Measurements from ENCODE around the gene CLCF1.

CLCF1 gene

DNA sequence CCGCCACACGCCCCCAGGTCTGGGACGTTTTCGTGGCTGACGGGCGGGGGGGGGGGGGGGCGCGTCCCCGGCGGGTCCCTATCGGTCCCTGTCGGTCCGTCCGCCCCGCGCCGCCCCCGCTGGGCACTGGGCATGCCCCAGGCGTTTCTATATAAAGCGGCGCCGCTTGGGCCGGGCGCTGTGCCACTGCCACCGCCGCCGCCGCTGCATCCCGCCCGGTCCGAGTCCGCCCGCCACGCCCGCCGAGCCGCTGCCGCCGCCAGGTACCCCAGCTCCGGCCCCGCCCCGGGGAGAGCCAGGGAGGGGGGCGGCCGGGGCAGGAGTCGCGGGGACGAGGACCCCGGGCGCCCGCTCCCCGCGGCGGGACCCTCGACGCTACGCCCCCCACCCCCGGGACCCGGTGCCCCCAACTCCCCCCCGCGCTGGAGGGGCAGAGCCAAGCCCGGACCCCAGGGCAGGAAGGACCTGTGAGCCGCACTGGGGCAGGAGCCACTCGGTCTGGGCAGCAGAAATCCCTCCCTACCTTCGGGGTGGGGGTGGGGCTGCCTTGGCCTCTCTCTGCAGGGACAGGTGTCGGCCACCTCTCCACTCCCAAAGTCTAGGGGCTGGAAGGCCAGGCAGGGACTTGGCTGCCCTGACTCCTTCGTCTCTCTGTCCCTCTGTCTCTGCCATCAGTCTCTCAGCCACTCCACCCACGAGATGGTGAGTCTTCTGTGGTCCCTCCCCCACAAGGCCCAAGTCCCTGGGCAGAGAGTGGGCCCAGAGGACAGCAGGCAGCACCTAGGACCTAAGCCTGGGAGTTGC lies 42.3 kb upstream of the CLCF1 start, which contains the start of gene CARNS1:
TSS of gene CARNS1 (plus strand) at position 178 of the 804 bp plus-strand sequence. CDS start at position 700, 522 bp downstream.
- no peaks in the 10 kb centered on the region for H3K27me3 ChIP-seq (ENCODE audit: insufficient read depth, low read depth, severe bottlenecking)
- peak; percentile 44 for DNase-seq
- no peak within 1 kb of the TSS for H3K27ac ChIP-seq
- TF ChIP-seq, protein P1, sequence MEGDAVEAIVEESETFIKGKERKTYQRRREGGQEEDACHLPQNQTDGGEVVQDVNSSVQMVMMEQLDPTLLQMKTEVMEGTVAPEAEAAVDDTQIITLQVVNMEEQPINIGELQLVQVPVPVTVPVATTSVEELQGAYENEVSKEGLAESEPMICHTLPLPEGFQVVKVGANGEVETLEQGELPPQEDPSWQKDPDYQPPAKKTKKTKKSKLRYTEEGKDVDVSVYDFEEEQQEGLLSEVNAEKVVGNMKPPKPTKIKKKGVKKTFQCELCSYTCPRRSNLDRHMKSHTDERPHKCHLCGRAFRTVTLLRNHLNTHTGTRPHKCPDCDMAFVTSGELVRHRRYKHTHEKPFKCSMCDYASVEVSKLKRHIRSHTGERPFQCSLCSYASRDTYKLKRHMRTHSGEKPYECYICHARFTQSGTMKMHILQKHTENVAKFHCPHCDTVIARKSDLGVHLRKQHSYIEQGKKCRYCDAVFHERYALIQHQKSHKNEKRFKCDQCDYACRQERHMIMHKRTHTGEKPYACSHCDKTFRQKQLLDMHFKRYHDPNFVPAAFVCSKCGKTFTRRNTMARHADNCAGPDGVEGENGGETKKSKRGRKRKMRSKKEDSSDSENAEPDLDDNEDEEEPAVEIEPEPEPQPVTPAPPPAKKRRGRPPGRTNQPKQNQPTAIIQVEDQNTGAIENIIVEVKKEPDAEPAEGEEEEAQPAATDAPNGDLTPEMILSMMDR (IDR thresholded peaks at IDR 0.05; ENCODE audit: low read depth, low read length) = no peak
- H3K4me3 ChIP-seq (ENCODE audit: low read depth, low read length) = peak within 1 kb of the TSS; percentile 13
- no peaks in the 10 kb centered on the region for H3K9me3 ChIP-seq (ENCODE audit: severe bottlenecking)
- no peaks in the 10 kb centered on the region for H3K36me3 ChIP-seq

GRCh38 chr11:67413266-67413849 lies 40.0 kb upstream of the CLCF1 start:
- no peaks in the 10 kb centered on the region for H3K9me3 ChIP-seq (ENCODE audit: severe bottlenecking)
- H3K27ac ChIP-seq = no peak overlapping the region; the same call in 1 of the 2 replicates
- DNase-seq = no peak
- H3K4me3 ChIP-seq (ENCODE audit: low read depth, low read length) = no peak overlapping the region
- TF ChIP-seq, protein P1 (IDR thresholded peaks at IDR 0.05; ENCODE audit: low read depth, low read length) = no peak
- no peaks in the 10 kb centered on the region for H3K36me3 ChIP-seq
- H3K27me3 ChIP-seq (ENCODE audit: insufficient read depth, low read depth, severe bottlenecking) = no peaks in the 10 kb centered on the region

DNA sequence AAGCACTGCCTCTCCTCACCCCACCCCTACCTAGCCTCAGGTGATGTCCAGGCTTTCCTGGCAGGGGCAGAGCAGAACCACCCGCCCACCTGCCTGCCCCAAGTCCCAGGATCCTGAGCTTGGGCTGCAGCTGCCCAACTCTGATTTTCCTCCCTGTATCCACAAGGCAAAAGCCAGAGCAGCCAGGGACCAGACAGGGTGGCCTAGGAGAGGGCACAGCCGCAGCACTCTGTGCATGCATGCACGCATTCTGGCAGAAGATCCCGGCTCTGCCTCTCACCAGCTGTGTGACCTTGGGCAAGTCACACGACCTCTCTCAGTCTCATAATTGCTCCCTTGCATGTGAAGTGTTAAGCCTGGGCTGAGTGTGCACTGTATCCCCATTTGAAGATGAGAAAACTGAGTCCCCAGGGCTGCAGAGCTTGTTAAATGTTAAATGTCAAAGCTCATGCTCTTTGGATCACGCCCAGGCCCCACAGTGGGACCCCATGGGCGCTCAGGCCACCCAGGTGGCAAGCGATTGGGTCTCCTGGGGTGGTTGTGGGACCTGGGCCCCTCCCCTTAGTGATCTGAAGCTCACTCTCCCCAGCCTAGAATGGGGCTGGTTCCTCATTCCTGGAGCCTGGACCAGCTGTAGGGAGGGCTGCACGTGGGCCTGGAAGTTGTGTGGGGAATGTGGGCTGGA lies 39.2 kb upstream of the CLCF1 start:
- Histone ChIP-seq H3K4me3 (ENCODE audit: low read depth, low read length) (no peak overlapping the region), H3K36me3 (no peaks in the 10 kb centered on the region), H3K27ac (no peak overlapping the region), H3K9me3 (ENCODE audit: severe bottlenecking) (no peaks in the 10 kb centered on the region), H3K27me3 (ENCODE audit: insufficient read depth, low read depth, severe bottlenecking) (no peaks in the 10 kb centered on the region)
- DNase-seq = no peak
- TF ChIP-seq, protein P1 (IDR thresholded peaks at IDR 0.05; ENCODE audit: low read depth, low read length) = no peak

DNA sequence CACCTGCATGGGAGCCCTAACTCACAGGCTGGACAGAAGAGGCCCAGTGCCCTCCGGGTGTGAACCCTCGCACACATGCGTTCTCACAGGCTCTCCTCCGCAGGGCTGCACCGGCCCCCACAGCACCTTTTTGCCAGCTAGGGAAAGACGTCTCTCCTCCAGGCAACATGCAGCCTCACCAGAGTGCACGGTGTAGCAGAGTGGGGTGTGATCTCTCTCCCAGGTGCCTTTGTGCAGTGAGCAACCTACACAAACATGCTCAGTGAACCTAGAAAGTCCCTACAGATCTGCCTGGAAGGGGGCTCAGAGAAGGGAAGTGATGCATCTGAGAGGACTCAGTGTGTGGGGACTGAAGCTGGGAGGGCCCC lies 38.4 kb upstream of the CLCF1 start:
- H3K27ac ChIP-seq = no peak overlapping the region
- no peaks in the 10 kb centered on the region for H3K9me3 ChIP-seq (ENCODE audit: severe bottlenecking)
- no peaks in the 10 kb centered on the region for H3K27me3 ChIP-seq (ENCODE audit: insufficient read depth, low read depth, severe bottlenecking)
- no peak overlapping the region for H3K4me3 ChIP-seq (ENCODE audit: low read depth, low read length)
- DNase-seq = no peak
- TF ChIP-seq, protein P1 (IDR thresholded peaks at IDR 0.05; ENCODE audit: low read depth, low read length) = no peak
- H3K36me3 ChIP-seq = no peaks in the 10 kb centered on the region

GRCh38 chr11:67410984-67411784 lies 37.8 kb upstream of the CLCF1 start:
- no peaks in the 10 kb centered on the region for H3K27me3 ChIP-seq (ENCODE audit: insufficient read depth, low read depth, severe bottlenecking)
- TF ChIP-seq, protein P1 (IDR thresholded peaks at IDR 0.05; ENCODE audit: low read depth, low read length) = no peak
- H3K4me3 ChIP-seq (ENCODE audit: low read depth, low read length) = no peak overlapping the region
- H3K27ac ChIP-seq = no peak overlapping the region
- no peaks in the 10 kb centered on the region for H3K9me3 ChIP-seq (ENCODE audit: severe bottlenecking)
- DNase-seq = no peak
- H3K36me3 ChIP-seq = no peaks in the 10 kb centered on the region
